Right lung (tissue), 5 donors: ENCODE data around the gene CHST12. TPM values are rescaled to one million over a fixed set of nuclear protein-coding genes. Genes with fewer than 3 reads are reported as not detected.
"Not testable (repeated sequence)": the region's sequence is repeated elsewhere in the genome, so short reads cannot be mapped to it uniquely, and the experiment has no call there.

Source experiments
- DNase-seq, 2 donors: peaks; one replicate each; pipeline ENCODE4 v3.0.0-alpha.2; 2013
- polyA plus RNA-seq, 5 donors: library from polyadenylated mRNA; unstranded; fragments of 120-200 nt; gene quantifications; one replicate each; pipeline versions ENCODE4 v1.2.1 to v1.2.3, GENCODE V29; 2013; ENCODE audit warnings: inconsistent platforms in 1 of 5, low replicate concordance in 1 of 5; ENCODE audit not compliant: insufficient read length in 5 of 5, insufficient read depth in 1 of 5

Gene CHST12
- polyA plus RNA-seq, 5 donors: 9.9 to 22.2 (median 13.7) TPM

DNA sequence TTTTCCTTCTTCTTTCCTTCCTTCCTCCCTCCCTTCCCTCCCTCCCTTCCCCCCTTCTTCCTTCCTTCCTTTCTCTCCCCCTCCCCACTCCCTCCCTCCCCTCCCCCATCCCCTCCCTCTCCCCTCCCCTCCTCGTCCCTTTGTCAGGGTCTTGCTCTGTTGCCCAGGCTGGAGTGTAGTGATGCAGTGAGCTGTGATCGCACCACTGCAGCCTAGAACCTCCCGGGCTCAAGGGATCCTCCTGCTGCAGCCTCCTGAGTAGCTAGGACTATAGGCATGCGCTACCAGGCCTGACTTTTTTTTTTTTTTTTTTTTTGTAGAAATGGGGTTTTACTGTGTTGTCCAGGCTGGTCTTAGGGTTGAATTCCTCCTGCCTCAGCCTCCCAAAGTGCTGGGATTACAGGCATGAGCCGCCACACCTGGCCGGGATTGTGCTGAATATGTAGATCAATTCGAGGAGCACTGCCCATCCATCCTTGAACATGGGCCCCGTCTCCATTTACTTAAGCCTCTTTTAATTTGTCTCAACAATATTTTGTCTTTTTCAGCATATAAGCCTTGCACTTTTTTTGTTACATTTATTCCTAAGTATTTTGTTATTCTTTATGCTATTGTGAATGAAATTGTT, 49.3 kb downstream of the CHST12 start:
- DNase-seq: no peak

DNA sequence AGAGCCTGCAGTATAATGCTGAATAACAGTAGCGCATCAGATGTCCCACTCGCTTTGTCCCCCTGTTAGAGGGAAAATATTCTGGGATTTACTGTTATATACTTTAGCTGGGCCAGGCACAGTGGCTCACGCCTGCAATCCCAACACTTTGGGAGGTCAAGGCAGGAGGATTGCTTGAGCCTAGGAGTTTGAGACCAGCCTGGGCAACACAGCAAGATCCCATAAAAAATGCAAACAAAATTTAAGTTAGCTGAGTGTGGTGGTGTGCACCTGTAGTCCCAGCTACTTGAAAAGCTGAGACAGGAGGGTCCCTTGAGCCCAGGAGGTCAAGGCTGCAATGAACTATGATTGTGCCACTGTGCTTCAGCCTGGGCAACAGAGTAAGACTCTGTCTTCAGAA, 50.4 kb downstream of the CHST12 start:
- DNase-seq: not testable (repeated sequence)

DNA sequence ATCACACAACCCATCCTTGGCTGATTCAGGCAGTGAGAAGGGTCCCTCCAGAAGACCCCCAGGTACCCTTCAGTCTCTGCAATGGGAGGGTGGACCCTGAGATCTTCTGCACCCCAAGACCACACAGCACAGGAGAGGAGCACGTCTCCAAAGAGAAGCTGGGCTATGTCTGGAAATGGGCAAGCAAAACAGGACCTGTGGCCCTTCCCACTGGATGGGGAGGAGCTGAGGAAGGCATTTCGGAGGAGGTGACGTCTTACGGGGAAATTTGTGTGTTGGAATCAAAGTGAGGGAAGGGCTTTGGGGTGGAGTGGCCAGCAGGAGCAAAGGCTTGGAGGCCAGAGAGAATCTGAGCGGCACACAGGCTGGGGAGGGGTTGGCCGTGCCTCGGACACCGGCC, 56.3 kb downstream of the CHST12 start:
- no peak for DNase-seq

DNA sequence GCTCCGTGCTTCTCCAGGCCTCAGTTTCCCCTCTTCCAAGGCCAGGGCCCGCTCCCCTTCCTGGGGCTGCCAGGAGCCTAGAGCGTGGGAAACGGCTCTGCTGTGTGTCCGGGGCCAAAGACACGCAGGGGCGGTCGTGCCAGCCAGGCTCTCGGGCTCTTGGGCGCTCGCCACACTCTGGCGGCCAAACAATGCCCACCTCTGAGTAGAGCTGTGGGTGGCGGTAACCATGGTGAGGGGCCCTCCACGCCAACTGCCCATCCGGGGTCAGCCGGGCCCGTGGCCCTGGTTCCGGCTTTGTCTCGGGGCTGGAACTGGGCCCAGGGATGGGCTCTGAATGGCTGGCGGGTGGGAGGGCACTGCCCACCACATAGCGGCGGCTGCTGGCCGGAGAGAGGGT, 56.8 kb downstream of the CHST12 start:
- DNase-seq: no peak

DNA sequence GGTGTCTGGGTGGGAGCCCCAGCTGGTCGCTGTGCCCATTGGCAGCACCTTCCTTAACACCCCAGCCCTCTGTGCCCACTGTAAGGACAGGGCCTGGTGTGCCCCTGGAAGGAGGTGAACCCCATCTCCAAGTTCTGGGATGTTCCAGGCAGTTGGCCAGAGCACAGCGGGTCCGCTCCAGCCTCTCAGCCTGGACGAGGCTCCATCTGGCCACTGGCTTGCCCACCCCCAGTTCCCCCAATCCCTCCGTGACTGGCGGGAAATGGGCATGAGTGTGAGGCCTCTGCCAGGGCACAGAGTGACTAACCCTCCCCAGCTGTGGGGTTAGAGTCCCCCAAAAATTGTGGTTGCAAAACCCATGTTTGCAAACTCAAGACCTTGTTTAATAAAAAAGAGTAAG, 57.2 kb downstream of the CHST12 start:
- DNase-seq: no peak

DNA sequence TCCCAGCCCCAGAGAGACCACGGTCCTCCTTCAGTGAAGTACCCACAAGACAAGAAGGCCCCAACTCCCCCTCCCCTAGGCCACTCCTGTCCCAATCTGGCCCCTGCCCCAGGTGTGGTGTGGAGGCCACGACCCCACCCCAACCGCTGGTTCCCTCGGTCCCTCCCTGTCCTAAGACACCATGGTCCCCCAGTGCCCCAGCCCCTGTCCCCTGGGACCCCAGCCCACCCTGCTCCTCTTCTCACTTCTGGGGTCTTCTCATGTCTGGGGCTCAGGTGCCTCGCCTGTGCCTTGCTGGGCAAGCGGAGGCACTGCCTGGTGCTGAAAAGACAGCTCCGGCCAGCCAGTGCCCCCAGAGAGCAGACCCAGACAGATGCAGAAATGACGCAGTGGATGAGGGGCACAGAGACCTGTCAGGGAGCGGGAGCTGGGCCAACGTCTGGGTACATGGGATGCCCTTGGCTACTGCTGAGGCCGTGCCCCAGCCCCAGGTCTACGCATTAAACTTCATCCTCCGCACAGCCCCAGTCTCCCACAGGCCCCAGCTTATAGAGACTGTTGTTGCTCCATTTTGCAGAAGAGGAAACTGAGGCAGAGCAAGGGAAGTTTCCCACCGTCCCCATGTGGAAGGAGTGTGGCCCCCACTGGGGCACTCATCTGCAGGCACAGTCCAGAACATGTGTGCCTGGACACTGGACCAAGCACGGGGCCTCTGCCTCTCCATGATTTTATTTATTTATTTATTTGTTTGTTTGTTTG, 58.0 kb downstream of the CHST12 start:
- no peak for DNase-seq

DNA sequence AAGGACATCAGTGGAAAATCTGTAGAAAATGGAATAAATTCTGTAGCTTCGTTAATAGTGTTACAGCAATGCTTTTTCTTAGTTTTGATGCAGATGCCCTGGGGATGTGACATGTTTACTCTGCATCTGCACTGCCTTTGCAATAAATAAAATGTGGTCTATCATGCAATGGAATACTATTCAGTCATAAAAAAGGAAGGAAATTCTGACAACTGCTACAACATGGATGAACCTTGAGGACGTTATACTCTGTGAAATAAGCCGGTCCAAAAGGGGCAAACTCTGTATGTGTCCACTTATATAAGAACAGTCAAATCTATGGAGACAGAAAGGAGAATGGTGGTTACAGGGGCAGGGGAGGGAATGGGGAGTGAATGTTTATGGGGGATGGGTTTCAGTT, 59.3 kb downstream of the CHST12 start:
- no peak for DNase-seq

DNA sequence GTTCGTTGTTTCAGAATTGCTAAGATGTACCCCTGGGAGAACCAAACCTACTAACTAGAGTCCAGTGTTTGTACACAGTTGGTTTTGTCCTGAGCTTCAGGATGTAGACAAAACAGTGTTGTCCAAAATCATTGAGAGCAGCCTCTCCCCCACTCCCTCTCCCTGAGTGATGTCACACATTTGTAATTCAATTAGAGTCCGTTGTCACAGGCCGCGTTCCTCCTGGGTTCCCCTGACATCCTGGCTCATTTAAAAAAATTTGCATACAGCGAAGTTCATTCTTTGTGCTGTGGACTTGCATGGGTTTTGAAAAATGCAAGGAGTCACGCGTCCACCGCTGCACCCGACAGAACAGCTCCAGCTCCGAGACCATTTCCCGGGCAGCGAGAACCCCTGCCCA, 62.5 kb downstream of the CHST12 start:
- DNase-seq: no peak

DNA sequence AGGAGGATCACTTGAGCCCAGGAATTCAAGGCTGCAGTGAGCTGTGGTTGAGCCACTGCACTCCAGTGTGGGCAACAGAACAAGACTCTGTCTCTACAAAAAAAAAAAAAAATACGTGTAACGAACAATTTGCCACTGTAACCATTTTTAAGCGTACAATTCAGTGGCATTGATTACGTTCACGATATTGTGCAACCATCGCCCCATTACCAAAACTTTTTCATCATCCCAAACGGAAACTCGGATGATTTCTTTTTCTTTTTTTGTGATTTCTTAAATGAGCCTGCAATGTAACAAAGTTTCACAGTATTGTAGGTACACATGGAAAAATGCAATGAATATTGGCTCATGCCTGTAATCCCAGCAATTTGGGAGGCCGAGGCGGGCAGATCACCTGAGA, 63.3 kb downstream of the CHST12 start:
- no peak for DNase-seq

DNA sequence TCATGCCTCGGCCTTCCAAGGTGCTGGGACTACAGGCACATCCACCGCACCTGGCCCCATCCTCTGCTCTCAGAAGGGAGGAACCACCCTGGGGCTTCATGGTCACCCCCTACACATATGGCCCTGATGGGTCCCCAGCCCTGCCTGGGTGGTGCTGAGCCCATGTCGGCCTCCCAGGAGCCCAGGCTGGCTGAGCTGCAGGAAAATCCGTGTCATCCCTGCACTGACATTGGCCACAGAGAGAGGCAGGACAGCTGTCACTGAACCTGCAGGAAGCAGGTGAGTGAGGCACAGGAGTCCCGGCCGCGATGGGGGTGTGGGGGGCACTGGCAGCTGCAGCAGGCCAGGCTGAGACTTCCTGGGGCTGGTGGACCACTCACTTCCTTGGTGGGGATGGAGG, 64.8 kb downstream of the CHST12 start:
- DNase-seq: no peak

DNA sequence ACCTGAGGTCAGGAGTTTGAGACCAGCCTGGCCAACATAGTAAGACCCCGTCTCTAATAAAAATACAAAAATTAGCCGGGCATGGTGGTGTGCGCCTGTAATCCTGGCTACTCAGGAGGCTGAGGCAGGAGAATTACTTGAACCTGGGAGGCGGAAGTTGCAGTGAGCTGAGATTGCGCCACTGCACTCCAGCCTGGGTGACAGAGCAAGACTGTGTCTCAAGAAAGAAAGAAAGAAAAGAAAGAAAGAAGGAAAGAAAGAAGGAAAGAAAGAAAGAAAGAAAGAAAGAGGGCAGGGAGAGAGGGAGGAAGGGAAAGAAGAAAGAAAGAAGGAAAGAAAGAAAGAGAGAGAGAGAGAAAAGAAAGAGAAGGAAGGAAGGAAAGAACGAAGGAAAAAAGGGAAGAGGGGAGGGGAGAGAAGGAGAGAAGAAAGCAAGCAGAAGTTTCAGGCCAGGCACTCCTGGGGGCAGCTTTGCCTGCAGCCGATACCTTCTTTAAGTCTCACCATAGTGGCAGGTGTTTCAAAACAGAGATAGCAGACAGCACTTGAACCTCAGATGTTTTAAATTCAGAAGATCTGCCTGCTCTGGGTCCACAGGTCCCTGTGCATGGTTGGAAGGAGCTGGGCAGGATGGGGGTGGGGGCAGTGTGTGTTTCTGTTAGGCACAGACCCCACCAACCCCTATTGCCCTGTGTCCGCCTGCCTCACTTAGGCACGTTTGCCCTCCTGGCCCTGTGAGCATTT, 66.2 kb downstream of the CHST12 start:
- not testable (repeated sequence) for DNase-seq

DNA sequence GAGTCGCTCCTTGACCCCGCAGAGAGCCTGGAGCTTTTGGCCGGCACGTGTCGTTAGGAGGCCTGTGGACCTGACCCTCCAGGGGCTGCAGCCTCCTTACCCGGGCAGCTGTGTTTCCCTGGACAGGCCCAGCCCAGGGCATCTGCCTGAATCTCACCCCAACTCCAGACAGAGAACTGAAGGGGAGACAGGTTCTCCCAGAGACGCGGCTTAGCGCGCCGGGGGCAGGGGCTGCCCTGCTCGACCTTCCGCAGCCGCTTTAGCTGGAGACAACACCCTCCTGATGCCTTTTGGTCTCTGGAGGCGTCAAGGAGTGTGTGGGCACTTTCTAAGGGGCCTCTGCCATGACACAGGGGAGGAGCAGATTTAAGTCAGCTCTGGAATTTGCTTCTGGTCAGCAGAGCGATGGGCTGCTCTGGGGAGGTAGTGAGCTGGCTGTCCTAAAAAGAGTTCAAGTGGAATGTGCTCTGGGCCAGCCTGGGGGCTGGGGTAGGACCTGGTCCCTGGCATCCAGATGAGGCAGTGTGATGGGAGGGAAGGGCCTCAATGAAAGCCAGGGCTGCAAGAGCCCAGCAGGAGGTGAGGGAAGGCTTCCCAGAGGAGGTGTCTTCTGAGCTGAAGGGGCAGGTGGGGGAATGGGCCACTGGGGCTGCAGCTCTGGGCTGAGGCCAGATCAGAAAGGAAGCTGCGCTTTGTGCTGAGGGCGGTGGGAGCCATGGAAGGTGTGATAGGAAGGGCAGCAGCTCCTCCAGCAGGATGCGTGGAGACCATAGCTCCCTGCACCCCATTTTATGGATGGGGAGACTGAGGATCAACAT, 67.0 kb downstream of the CHST12 start:
- DNase-seq: no peak

DNA sequence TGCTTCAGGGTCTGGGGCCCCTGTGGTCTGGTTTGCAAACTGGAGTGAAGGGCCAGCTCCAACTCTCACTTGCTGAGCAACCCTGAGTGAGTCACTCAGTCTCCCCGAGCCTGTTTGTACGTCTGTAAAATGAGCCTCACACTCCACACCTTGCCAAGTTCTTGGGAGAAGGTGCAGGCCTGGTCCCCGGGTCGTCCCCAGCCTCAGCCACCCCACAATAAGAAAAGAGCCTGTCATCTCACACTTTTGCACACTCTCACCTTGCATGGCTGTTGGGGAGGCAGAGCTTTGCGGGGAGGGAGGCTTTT, 67.6 kb downstream of the CHST12 start:
- no peak for DNase-seq

DNA sequence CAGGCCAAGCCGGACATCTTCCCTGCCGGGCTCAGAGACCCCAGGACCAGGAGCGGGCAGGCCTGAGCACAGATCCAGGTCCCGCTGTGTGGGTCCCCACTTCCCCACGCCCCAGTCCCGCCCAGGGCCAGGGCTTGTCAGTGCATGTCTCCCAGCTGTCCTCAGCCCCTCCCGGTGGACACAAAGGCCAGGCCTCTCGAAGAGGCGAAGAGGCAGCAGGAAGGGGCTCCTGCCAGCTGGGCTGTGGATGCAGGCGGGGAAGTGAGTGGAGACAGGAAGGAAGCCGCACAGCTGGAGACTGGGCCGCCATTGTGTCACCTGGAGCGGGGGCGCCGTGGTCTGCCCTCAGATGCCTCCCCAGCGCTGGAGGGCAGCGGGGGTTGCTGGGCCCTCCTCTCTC, 68.0 kb downstream of the CHST12 start:
- DNase-seq: peak; percentile 59 to 65

DNA sequence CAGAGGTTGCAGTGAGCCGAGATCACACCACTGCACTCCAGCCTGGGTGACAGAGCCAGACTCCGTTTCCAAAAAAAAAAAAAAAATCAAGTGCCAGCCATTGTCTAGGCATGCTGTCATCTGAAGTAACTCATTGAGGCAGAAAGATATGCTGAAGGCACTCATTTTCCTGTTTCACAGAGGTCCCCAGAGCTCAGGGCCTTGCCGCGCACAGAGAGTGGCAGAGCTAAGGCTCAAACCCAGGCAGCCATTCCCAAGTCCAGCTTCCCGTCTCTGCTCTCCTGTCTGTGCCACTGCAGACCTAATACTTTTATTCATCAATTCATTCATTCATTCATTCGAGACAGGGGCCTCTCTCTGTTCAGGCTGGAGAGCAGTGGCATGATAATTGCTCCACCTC, 69.3 kb downstream of the CHST12 start:
- DNase-seq: no peak

DNA sequence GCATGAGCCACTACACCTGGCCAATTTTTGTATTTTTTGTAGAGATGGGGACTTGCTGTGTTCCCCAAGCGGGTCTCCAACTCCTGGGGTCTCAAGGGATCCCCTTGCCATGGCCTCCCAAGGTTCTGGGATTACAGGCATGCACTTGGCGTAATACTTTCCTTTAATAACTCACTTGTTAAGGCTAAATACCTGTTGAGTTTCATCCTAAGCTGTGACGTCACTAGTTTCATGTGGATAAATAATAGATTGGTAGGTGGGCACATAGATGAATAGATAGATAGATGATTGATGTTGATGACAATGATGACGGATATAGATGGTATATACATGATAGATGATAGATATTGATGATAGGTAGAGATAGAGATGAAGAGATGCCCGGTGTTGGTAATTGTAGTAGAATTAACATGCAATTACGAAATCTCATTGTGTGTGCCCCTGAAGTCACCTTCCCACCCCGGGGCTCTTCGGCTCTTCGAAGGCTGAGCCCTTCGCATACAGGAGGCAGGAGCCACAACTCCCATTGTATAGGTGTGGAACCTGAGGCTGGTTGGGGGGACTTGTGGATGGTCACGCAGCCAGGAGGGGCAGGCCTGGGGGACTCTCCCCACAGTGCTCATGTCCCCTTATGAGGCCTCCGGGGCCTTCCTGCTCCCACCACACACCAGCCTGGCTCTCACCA, 70.2 kb downstream of the CHST12 start:
- no peak for DNase-seq

DNA sequence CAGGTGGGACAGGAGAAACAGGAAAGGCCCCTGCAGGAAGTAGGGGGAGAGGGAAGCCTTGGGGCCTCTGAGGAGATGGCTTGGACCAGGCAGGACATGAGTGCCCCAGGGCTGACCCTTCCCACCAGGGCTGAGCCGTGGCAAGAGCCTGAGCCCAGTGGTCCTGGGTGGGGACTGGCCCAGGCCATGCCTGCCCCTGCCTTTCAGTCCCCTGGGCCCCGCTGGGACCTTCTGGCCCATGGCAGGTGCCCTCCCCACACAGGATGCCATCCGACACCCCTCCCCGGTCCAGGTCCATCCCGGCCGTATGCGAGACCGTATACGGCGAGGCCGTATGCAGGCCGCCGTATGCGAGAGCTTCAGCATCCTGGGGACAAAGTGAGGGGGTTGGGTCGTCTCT, 70.8 kb downstream of the CHST12 start:
- no peak for DNase-seq

DNA sequence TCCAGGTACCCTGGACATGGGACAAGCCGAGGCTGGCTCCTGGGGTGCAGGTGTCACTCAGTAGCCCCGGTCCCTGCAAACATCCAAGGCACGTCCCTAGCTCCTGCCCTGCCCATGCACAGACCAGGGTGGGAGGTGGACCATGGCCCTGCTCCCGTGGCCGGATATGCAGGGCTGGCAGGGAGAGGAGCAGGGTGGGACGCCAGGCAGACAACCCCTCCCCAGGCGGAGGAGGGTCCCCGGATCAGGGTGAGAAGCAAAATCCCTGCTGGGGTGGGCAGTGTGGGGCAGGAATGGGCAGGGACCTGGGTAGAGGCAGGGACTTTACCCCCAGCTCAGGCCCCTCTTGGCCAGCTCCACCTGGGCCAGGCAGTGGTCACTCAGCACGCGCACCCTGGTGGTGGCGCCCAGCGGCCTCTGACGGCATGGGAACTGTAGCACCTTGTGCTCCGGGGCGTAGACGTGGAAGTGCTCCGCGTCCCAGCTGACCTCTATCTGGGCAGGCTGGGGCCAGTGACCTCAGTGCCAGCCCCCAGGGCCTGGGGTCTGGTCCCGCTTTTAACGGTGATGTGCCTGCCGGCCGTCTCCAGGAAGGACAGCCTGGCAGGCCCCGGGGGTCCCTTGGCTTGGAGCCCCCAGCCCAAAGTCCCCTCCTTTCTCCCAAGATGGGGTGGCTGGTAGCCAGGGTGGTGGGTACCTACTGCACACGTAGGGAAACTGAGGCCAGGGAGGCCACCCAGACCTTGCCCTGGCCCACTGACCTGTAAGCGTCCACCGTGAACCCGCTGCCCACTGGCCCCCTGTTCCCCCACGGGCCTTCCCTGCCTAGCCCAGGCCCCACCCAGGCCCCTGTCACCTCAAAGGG, 71.6 kb downstream of the CHST12 start:
- DNase-seq: no peak

DNA sequence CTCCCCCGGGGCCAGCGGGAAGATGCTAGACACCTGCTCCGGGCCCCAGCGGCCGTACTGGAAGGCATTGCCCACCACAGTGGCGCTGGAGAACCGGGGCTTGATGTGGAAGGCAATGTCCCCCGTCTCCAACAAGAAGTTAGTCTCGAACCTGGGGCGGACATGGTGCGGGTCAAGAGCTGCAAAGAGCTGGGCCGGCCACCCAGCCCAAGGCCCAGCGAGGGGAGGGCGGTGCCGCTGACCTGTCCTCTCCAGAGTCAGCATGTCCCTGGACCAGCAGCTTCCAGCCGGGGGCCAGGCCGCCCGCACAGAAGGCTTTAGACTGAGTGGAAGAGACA, 72.2 kb downstream of the CHST12 start:
- DNase-seq: no peak

DNA sequence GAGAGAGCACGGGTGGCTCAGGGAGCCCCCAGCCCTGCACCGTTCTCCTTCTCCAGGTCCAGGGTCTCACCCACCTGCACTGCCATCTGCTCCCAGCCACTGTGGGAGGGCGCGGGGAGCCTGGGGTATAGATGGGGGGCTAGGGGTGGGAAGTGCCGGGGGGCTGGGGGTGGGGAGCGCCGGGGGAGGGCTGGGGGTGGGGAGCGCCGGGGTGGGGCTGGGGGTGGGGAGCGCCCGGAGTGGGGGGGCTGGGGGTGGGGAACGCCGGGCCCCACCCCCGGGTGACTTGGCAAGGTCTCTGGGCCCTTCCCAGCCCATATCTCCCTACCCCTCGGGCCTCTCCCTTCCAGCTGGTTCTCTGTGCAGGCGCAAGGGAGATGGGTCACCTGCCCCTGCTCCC, 72.9 kb downstream of the CHST12 start, which contains the start of gene GRIFIN:
TSS of gene GRIFIN (minus strand) at position 101 of the 400 bp plus-strand sequence. CDS start at position 86, 15 bp downstream.
- no peak for DNase-seq
